IMR-90 (cell line): ENCODE data around the gene DCUN1D5. TPM values are rescaled to one million over a fixed set of nuclear protein-coding genes. Genes with fewer than 3 reads are reported as not detected.

Experiments
- ATAC-seq: fragments of 200-7000 bp; cut with Tn5 transposase; 2 replicates; pipeline ENCODE4 v1.9.1; 2020; ENCODE audit warnings: low read depth, mild to moderate bottlenecking, moderate library complexity
- BruUV-seq: library from RNA; stranded (reverse); fragments of 400-500 nt; replicated peaks from 2 replicates; lab custom pipeline; 2021; lab: Mats Ljungman, UMichigan
- CTCF ChIA-PET: fragments of 300-600 bp; formaldehyde crosslinking; extraction: SDS; loops from one replicate; lab custom pipeline; 2021; ENCODE audit warnings: antibody characterized with exemption; lab: Yijun Ruan, JAX
- POLR2A ChIA-PET: fragments of 300-600 bp; sonication (Branson Sonifier 250); formaldehyde crosslinking; loops from one replicate; lab custom pipeline; 2022; ENCODE audit warnings: antibody characterized with exemption; ENCODE audit not compliant: unreplicated experiment; lab: Charles Lee
- DNase-seq: peaks from one replicate; pipeline ENCODE4 v3.0.0; 2013
- H2AFZ ChIP-seq: replicated peaks from 2 replicates; pipeline ENCODE3; 2013; ENCODE audit warnings: low read length, mild to moderate bottlenecking; ENCODE audit not compliant: poor library complexity
- H2AK5ac ChIP-seq: 2 replicates; pipeline ENCODE4 v1.6.1; 2013; ENCODE audit warnings: low read depth, low read length, inconsistent platforms
- H2AK9ac ChIP-seq: replicated peaks from 2 replicates; pipeline ENCODE3; 2013; ENCODE audit warnings: mild to moderate bottlenecking, low read depth, low read length, moderate library complexity; ENCODE audit not compliant: poor library complexity
- H2BK120ac ChIP-seq: 2 replicates; pipeline ENCODE4 v1.6.1; 2013; ENCODE audit warnings: low read depth, low read length, inconsistent platforms
- H2BK15ac ChIP-seq: 3 replicates; pipeline ENCODE4 v1.6.1; 2013; ENCODE audit warnings: low read depth, low read length, inconsistent platforms
- H2BK20ac ChIP-seq: 2 replicates; pipeline ENCODE4 v1.6.1; 2013; ENCODE audit warnings: low read depth, mild to moderate bottlenecking, inconsistent platforms, low read length, moderate library complexity
- H2BK5ac ChIP-seq: 2 replicates; pipeline ENCODE4 v1.6.1; 2013; ENCODE audit warnings: mild to moderate bottlenecking, low read depth, low read length, inconsistent platforms; ENCODE audit not compliant: poor library complexity, severe bottlenecking
- H3K14ac ChIP-seq: replicated peaks from 2 replicates; pipeline ENCODE4 v1.6.1; 2013; ENCODE audit warnings: low read depth, low read length, inconsistent platforms
- H3K18ac ChIP-seq: 2 replicates; pipeline ENCODE4 v1.6.1; 2013; ENCODE audit warnings: low read depth, low read length, control low read depth
- H3K23ac ChIP-seq: 2 replicates; pipeline ENCODE4 v1.6.1; 2013; ENCODE audit warnings: low read depth, low read length, inconsistent platforms
- H3K27ac ChIP-seq: 2 replicates; pipeline ENCODE4 v1.5.1; 2013; ENCODE audit warnings: mild to moderate bottlenecking, control low read depth, low read length; ENCODE audit not compliant: insufficient read depth
- H3K27me3 ChIP-seq: 2 replicates; pipeline ENCODE4 v1.6.1; 2013; ENCODE audit warnings: low read length; ENCODE audit not compliant: control insufficient read depth, insufficient read depth
- H3K36me3 ChIP-seq: 2 replicates; pipeline ENCODE4 v1.6.1; 2013; ENCODE audit warnings: low read length, mixed read lengths; ENCODE audit not compliant: control insufficient read depth, insufficient read depth
- H3K4ac ChIP-seq: 2 replicates; pipeline ENCODE4 v1.6.1; 2013; ENCODE audit warnings: low read depth, low read length, inconsistent platforms
- H3K4me1 ChIP-seq: 2 replicates; pipeline ENCODE4 v1.6.1; 2013; ENCODE audit warnings: low read length, mixed read lengths; ENCODE audit not compliant: control insufficient read depth, insufficient read depth
- H3K4me2 ChIP-seq: 2 replicates; pipeline ENCODE4 v1.6.1; 2013; ENCODE audit warnings: low read depth, mild to moderate bottlenecking, control low read depth, low read length, moderate library complexity
- H3K4me3 ChIP-seq: 2 replicates; pipeline ENCODE4 v1.5.1; 2013; ENCODE audit warnings: low read depth, mild to moderate bottlenecking, control low read depth, low read length, moderate library complexity; ENCODE audit not compliant: insufficient read depth
- H3K56ac ChIP-seq: 2 replicates; pipeline ENCODE4 v1.6.1; 2013; ENCODE audit warnings: low read length, inconsistent platforms; ENCODE audit not compliant: insufficient read depth; ENCODE audit errors: extremely low read depth
- H3K79me1 ChIP-seq, 2 experiments: 2 replicates each; pipeline ENCODE4 v1.6.1; 2013; ENCODE audit warnings: low read length in 2 of 2, inconsistent platforms in 1 of 2, low read depth in 1 of 2
- H3K9ac ChIP-seq: 2 replicates; pipeline ENCODE4 v1.6.1; 2013; ENCODE audit warnings: low read depth, low read length, control low read depth
- H3K9me1 ChIP-seq: 2 replicates; pipeline ENCODE4 v1.6.1; 2013; ENCODE audit warnings: low read length, inconsistent platforms; ENCODE audit not compliant: insufficient read depth
- H3K9me3 ChIP-seq: 2 replicates; pipeline ENCODE4 v1.6.1; 2013; ENCODE audit warnings: low read length; ENCODE audit not compliant: control insufficient read depth, insufficient read depth
- H4K20me1 ChIP-seq: 2 replicates; pipeline ENCODE4 v1.6.1; 2013; ENCODE audit warnings: low read length, inconsistent platforms; ENCODE audit not compliant: insufficient read depth
- H4K5ac ChIP-seq: 2 replicates; pipeline ENCODE4 v1.6.1; 2013; ENCODE audit warnings: mild to moderate bottlenecking, low read depth, low read length, control low read depth
- H4K8ac ChIP-seq, 2 experiments: 2 replicates each; pipeline ENCODE4 v1.6.1; 2013; ENCODE audit warnings: low read depth in 2 of 2, low read length in 2 of 2, control low read depth in 1 of 2, inconsistent platforms in 1 of 2
- H4K91ac ChIP-seq: 2 replicates; pipeline ENCODE4 v1.6.1; 2013; ENCODE audit warnings: low read depth, low read length, inconsistent platforms; ENCODE audit not compliant: insufficient read depth
- BHLHE40 ChIP-seq: fragments of 150-350 bp; IDR thresholded peaks from 2 replicates; pipeline ENCODE4 v1.6.1; 2016; ENCODE audit warnings: mild to moderate bottlenecking, low read depth, low read length
- CEBPB ChIP-seq: IDR thresholded peaks from 2 replicates; pipeline ENCODE4 v1.6.1; 2012; ENCODE audit warnings: low read depth, low read length, improper control_type of control experiment
- CHD1 ChIP-seq: IDR thresholded peaks from 2 replicates; pipeline ENCODE4 v1.6.1; 2012; ENCODE audit warnings: low read depth, low read length, improper control_type of control experiment
- MAZ ChIP-seq: IDR thresholded peaks from 2 replicates; pipeline ENCODE4 v1.6.1; 2012; ENCODE audit warnings: low read depth, mild to moderate bottlenecking, low read length, improper control_type of control experiment, moderate library complexity, borderline replicate concordance
- MXI1 ChIP-seq: IDR thresholded peaks from 2 replicates; pipeline ENCODE4 v1.6.1; 2012; ENCODE audit warnings: low read depth, mild to moderate bottlenecking, low read length, moderate library complexity, borderline replicate concordance
- NFE2L2 ChIP-seq: fragments of 150-350 bp; IDR thresholded peaks from 2 replicates; pipeline ENCODE4 v1.6.1; 2016; ENCODE audit warnings: low read depth, mild to moderate bottlenecking, low read length
- RAD21 ChIP-seq: IDR thresholded peaks from 2 replicates; pipeline ENCODE4 v1.6.1; 2012; ENCODE audit warnings: low read length, improper control_type of control experiment
- RCOR1 ChIP-seq: IDR thresholded peaks from 2 replicates; pipeline ENCODE4 v1.6.1; 2012; ENCODE audit warnings: mild to moderate bottlenecking, low read length, improper control_type of control experiment; ENCODE audit not compliant: insufficient replicate concordance
- RFX5 ChIP-seq: IDR thresholded peaks from 2 replicates; pipeline ENCODE4 v1.8.0; 2012; ENCODE audit warnings: low read depth, mild to moderate bottlenecking, low read length, moderate library complexity
- WGBS, 2 experiments: methylation state at CpG; one replicate each; pipeline versions ENCODE4 v1.1.5 to v1.1.7; 2013; ENCODE audit warnings: missing lambda C conversion rate in 2 of 2; ENCODE audit not compliant: insufficient read length in 1 of 2; ENCODE audit errors: extremely low coverage in 2 of 2; 5-methylcytosine and 5-hydroxymethylcytosine counted together
- dilution Hi-C: fragments of 300-500 bp; cut with HindIII; formaldehyde crosslinking; loops from one replicate; pipeline ENCODE4 v1.14.3; 2018; ENCODE audit warnings: low sequenced_read_pairs; ENCODE audit not compliant: unreplicated experiment
- in situ Hi-C: fragments of 300-500 bp; cut with MboI; formaldehyde crosslinking; loops from 3 replicates; pipeline ENCODE4 v1.14.3; 2019; ENCODE audit warnings: low sequenced_read_pairs, inconsistent platforms, mixed read lengths
- intact Hi-C: fragments of 100-400 bp; cut with micrococcal nuclease; formaldehyde crosslinking; loops from 2 replicates; pipeline ENCODE4 v1.10.0; 2022
- polyA plus RNA-seq, 3 experiments: library from polyadenylated mRNA; depleted of rRNA; stranded (reverse); fragments of >200 nt; gene quantifications; 2 replicates each; pipeline ENCODE4 v1.2.3, GENCODE V29; 2012; ENCODE audit warnings: low replicate concordance in 1 of 3
- total RNA-seq: library from RNA; depleted of rRNA; stranded (reverse); fragments of >200 nt; gene quantifications from 2 replicates; pipeline ENCODE4 v1.2.3, GENCODE V29; 2012

Gene DCUN1D5
- total and polyA plus RNA-seq, 2 of the 4 experiments (the other 2 are of a cell fraction) = 47.8 to 58.3 TPM

DNA sequence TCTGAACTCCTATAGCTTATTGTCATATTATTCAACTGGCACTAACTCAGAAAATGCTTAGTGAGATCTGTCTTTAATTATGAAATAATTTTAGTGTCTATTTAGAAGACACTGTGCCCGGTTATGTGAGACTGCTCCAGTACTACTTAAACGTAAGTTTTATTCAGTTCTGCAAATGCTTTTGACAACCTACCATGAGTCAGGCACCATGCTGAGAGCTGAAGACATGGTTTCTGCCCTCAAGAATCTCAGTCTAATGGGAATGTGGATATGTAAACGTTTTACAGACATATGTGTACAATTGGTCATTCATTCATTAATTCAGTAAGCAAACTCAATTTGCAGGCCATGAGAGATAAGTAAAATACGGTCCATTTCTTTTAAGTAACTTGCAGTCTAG lies 40.0 kb downstream of the DCUN1D5 start:
- H3K27me3 ChIP-seq = no peaks in the 10 kb centered on the region
- in situ Hi-C loops = loop anchor here (5.0 to 10.0 kb wide), 2 partner anchors 135 to 237 kb away; no protein-coding TSS in a partner anchor
- H3K18ac ChIP-seq = no peak overlapping the region
- 72% methylated on average over 2 of the region's 4 CpGs; no CpG with 5 or more reads in 1 of the 2 experiments for WGBS, 2 experiments
- peak; percentile 44 for ATAC-seq
- H2AK9ac ChIP-seq = no peak overlapping the region
- dilution Hi-C loops = no loop called here
- no peaks in the 10 kb centered on the region for H3K9me1 ChIP-seq
- intact Hi-C loops = loop anchor here (10.0 kb wide), 1 partner anchor 107 kb away; no protein-coding TSS in a partner anchor
- BruUV-seq = no TSS peak
- peak; percentile 54 for DNase-seq
- H4K5ac ChIP-seq = no peak overlapping the region
- no peak overlapping the region for H2AK5ac ChIP-seq
- no peak overlapping the region for H3K4me2 ChIP-seq
- no peak overlapping the region for H3K14ac ChIP-seq
- H3K4ac ChIP-seq = no peak overlapping the region
- H3K4me1 ChIP-seq = no peaks in the 10 kb centered on the region
- H3K27ac ChIP-seq = no peak overlapping the region
- no peak overlapping the region for H3K23ac ChIP-seq
- no peak overlapping the region for H2BK5ac ChIP-seq
- ChIA-PET CTCF (no interaction called here), POLR2A (no interaction called here)
- no peak overlapping the region for H3K4me3 ChIP-seq
- H2AFZ ChIP-seq = no peak overlapping the region
- no peak overlapping the region for H3K9ac ChIP-seq
- peaks cover 2% of the 10 kb centered on the region; the same call in 1 of the 2 replicates for H4K20me1 ChIP-seq
- TF ChIP-seq RFX5 (no peak), RCOR1 (no peak), RAD21 (no peak), CHD1 (no peak), MAZ (no peak), BHLHE40 (no peak), MXI1 (no peak), NFE2L2 (no peak), CEBPB (no peak)
- H3K36me3 ChIP-seq = no peaks in the 10 kb centered on the region
- no peaks in the 10 kb centered on the region for H3K79me1 ChIP-seq
- no peaks in the 10 kb centered on the region for H3K9me3 ChIP-seq
- H2BK15ac ChIP-seq = no peak overlapping the region
- no peak overlapping the region for H2BK20ac ChIP-seq
- H3K56ac ChIP-seq = no peak overlapping the region
- H2BK120ac ChIP-seq = no peak overlapping the region
- H4K8ac ChIP-seq = no peak overlapping the region
- no peak overlapping the region for H4K91ac ChIP-seq
